Astrocyte of the cerebellum (primary cell): ENCODE results near the gene RAD51D.
A peak's percentile ranks its signal among the peaks of the same experiment; 100 is the strongest.

Source experiments
- DNase-seq: peaks from one replicate; pipeline ENCODE4 v3.0.0-alpha.2; 2011; ENCODE audit warnings: low read depth
- H3K4me3 ChIP-seq: 2 replicates; pipeline ENCODE4 v1.5.1; 2011; ENCODE audit warnings: mild to moderate bottlenecking, low read depth, low read length, moderate library complexity
- CTCF ChIP-seq: IDR thresholded peaks from 2 replicates; pipeline ENCODE4 v1.5.1; 2012; ENCODE audit warnings: low read length, low read depth, moderate library complexity, mild to moderate bottlenecking; ENCODE audit errors: missing control alignments
- in situ Hi-C: cut with HindIII; loops from 2 replicates; pipeline ENCODE4 v1.10.0; 2017; ENCODE audit warnings: low sequenced_read_pairs

Gene RAD51D

GRCh38 chr17:35082073-35082657 lies 37.5 kb downstream of the RAD51D start:
- no peak overlapping the region for H3K4me3 ChIP-seq
- no peak for TF ChIP-seq CTCF
- in situ Hi-C loops, result no loop called here
- DNase-seq, result peak; percentile 51

- DNase-seq, result no peak
- TF ChIP-seq CTCF, result no peak
- in situ Hi-C loops, result no loop called here
- no peak overlapping the region for H3K4me3 ChIP-seq
These were observed 38.0 kb downstream of the RAD51D start for GRCh38 chr17:35081638-35082037.

GRCh38 chr17:35080536-35080935 lies 39.1 kb downstream of the RAD51D start:
- in situ Hi-C loops, result no loop called here
- no peak overlapping the region for H3K4me3 ChIP-seq
- no peak for DNase-seq
- TF ChIP-seq CTCF, result no peak

GRCh38 chr17:35079547-35080423 lies 39.9 kb downstream of the RAD51D start:
- DNase-seq, result no peak
- H3K4me3 ChIP-seq, result no peak overlapping the region
- in situ Hi-C loops, result no loop called here
- no peak for TF ChIP-seq CTCF

- in situ Hi-C loops, result no loop called here
- no peak for DNase-seq
- no peak overlapping the region for H3K4me3 ChIP-seq
- no peak for TF ChIP-seq CTCF
These were observed 42.8 kb downstream of the RAD51D start for GRCh38 chr17:35076874-35077273.

- H3K4me3 ChIP-seq, result no peak overlapping the region
- in situ Hi-C loops, result no loop called here
- no peak for DNase-seq
- TF ChIP-seq CTCF, result no peak
These were observed 44.7 kb downstream of the RAD51D start for GRCh38 chr17:35074711-35075707.
